Activated CD4-positive, CD25-positive, alpha-beta regulatory T cell treated with anti-CD3 and anti-CD28 coated beads, Interleukin-2, amount 50 U/mL, for 72 hours (primary cell): Measurements from ENCODE around the gene CAPN15.

Experiments used
- DNase-seq: peaks from one replicate; pipeline ENCODE4 v3.0.0; 2021

CAPN15 gene

GRCh38 chr16:507996-508395 lies 19.5 kb upstream of the CAPN15 start:
- no peak for DNase-seq

DNA sequence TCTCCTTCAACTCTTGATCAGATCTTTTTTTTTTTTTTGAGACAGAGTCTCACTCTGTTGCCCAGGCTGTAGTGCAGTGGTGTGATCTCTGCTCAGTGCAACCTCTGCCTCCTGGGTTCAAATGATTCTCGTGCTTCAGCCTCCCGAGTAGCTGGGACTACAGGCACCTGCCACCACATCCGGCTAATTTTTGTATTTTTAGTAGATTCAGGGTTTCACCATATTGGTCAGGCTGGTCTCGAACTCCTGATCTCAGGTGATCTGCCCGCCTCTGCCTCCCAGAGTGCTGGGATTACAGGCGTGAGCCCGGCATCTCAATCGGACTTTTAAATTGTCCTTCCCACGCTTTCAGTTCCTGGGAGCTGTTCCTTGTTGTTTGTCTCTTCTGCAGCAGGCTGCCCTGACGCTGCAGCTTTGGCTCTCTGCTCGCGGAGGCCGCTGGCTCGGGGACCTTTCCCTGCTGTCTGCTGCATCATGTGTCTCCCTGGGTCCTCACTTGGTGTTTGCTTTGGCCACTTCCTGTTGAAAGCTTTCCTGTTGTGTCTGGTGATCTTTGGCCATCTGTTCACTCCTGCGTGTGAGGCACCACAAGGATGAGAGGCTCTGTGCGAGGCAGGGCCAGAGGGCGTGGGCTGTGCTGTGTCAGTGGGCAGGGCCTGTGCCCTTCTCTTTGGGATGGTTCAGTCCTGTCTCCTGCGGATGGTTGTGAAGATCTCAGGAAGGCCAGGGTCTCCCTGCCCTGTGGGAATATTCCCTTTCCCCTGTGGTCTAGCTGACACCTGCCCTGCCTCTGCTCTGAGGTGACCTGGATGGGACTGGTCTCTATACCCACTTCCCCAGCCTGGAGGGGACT lies 18.4 kb upstream of the CAPN15 start:
- DNase-seq, result no peak

GRCh38 chr16:510066-510825 lies 17.3 kb upstream of the CAPN15 start:
- DNase-seq, result no peak

GRCh38 chr16:512802-513201 lies 14.7 kb upstream of the CAPN15 start:
- DNase-seq, result no peak

DNA sequence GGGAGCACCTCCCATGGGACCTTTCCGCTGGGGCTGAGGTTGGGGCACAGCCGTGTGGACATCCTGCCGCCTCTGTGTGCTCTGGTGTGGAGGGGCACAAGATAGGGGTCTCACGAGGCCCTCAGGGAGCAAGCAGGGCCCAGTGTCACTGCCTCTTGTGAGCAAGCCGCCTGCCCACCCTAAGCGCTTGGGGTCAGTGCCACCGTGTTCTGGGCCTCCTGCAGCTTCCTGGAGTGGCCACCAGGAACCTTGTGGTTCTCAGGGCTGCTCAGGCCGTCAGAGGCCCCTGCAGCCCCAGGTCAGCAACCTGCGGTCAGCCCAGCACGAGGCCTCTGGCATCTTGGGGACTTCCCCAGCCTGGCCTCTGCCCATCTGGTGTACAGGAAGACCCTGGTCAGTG lies 13.6 kb upstream of the CAPN15 start:
- DNase-seq, result no peak

- DNase-seq, result no peak
These were observed 12.2 kb upstream of the CAPN15 start for GRCh38 chr16:515175-515938.

DNA sequence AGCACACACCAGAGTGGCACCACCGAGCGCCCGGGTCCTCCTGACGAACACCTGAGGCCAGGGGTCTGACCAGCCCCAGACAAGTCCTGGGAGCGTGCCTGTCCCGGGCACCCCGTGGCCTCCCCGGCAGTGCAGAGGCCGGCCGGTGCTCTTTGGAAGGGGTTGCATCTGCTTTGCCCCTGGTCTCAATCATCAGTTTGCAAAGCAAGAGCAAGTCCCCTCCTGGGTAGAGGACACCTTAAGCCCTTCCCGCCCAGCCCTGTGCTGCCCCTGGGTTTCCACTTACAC lies 11.6 kb upstream of the CAPN15 start:
- DNase-seq, result no peak

- no peak for DNase-seq
These were observed 11.2 kb upstream of the CAPN15 start for GRCh38 chr16:516301-516700.

DNA sequence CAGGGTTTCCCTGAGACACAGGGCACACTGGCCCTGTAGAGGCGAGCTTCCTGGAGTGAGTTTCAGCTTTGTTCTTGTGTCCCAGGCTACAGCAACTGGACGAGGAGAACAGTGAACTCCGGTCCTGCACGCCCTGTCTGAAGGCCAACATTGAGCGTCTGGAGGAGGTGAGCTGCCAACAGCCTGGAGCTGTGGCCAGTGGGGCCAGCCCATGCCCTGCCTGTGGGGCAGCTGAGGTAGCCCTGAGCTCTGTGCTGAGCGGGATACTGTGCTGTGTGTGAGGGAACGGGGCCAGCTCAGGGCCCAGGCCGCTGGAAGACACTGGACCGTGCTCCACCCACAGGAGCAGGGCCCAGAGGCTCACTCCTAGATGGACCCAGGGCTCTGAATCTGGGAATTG lies 8.7 kb upstream of the CAPN15 start:
- no peak for DNase-seq

DNA sequence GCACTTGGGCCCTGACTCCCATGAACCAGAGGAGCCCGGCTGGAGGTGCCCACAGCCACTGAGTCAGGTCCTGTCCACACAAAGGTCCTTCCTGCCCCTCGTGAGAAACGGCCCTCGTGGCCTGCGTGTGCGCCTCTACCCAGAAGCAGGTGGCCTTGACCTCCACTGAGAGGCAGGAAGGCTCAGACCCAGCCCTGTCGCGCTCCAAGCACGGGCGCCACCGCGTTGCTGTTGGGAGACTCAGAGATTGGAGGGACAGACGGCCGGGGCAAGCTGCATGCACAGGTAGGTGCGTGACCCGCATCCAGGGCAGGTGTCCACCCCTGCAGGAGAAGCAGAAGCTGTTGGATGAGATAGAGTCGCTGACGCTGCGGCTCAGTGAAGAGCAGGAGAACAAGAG lies 8.1 kb upstream of the CAPN15 start:
- DNase-seq, result no peak

- no peak for DNase-seq
These were observed 7.4 kb upstream of the CAPN15 start for GRCh38 chr16:519841-520687.

GRCh38 chr16:520847-521246 lies 6.7 kb upstream of the CAPN15 start:
- no peak for DNase-seq

DNA sequence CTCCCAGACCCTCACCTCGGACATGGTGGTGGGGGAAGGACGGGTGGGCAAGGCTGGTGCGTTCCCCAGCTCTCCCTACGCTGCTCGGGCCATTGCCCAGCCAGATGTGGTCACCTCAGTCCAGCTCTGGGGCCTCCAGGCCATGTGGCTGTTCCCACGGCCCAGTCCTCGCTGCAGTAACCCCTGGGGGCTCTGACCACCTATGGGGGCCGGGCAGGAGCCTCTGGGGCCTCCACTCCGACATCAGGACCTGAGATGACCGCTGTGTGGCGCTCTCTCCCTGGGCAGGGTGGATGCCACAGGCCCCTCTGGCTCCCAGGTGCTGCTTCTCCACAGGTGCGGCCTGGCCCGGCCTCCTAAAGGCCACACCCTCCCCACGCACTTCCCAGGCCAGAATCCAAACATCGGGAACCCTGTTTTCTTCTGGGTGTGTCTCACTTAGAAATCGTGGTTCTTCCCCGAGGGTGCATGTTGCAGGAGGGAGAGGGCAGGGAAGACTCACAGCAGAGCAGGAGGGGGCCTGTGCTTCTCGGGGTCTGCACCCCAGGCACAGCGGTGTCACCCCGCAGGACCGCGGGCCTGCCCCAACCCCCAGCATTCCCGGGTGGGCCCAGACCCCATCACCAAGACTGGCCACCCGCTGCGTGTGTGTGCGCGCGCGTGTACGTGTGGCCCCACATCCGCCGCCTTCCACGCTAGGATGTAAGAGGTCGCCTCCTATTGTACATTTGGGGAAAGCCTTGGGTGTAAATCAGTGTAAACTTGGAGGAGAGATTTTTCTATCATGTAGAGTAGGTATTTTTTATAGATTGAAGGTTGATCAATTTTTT lies 5.9 kb upstream of the CAPN15 start:
- no peak for DNase-seq

DNA sequence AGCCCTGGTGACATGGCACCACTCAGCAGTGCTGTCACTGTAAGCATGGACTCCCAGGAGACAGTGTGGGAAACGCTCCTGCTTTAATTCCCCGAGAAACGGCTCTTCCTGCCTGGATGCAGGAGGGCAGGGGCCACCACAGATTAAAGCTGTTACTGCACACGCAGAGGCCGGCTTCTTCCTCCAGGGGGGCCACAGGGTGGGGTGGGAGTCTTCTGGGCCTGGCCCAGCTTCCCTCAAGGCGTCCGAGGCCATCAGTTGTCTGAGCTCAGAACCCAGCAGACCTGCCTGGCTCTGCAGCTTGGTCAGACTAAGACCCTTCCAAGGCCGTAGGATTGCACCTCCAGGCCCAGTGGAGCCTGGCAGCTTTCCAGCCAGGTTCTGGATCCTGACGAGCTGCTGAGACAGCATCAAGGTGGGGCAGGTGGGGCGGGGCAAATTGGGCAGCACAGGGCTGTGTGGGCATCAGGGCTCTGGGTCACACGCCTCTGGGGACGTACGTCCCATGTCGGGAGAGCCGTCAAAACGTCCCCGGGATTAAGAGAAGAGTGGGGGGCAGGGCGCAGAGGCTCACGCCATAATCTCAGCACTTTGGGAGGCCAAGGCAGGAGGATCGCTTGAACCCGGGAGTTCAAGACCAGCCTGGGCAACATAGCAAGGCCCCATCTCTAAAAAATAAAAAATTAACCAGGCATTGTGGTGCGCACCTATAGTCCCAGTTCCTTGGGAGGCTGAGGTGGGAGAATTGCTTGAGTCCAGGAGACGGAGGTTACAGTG lies 5.0 kb upstream of the CAPN15 start:
- DNase-seq, result no peak

GRCh38 chr16:523097-523741 lies 4.3 kb upstream of the CAPN15 start:
- DNase-seq, result no peak

DNA sequence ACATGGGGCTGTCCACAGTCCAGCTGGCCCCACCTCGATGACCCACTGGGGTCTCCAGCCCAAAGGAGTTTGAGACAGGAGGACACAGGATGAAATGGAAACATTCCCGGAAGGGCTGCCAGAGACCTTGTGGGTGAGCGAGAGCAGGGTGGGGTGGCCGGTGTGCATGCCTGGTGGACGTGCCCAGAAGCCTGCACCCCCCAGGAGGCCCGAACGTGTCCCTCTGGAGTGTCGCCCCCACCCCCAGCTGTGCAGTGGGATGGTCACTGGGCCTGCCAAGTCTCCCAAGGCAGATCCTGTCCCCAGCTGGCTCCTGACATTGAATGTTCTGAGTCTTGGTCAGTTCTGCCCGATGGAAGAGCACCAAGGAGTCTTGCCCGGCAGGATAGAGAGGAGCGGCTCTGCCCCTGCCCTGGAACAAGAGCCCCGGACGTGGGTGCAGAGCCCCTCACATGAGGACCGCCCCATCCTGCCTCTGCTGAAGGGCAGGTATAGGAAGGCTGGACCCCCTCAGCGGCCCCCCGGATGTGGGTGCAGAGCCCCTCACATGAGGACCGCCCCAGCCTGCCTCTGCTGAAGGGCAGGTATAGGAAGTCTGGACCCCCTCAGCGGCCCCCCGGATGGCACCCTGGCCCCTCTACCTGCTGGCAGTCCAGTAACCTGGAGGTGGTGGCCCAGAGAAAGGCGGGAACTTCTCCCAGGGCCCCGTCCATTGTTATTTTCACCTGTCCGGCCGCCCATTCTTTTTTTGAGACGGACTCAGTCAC lies 3.1 kb upstream of the CAPN15 start:
- DNase-seq, result no peak

- no peak for DNase-seq
These were observed 2.4 kb upstream of the CAPN15 start for GRCh38 chr16:525123-525519.

DNA sequence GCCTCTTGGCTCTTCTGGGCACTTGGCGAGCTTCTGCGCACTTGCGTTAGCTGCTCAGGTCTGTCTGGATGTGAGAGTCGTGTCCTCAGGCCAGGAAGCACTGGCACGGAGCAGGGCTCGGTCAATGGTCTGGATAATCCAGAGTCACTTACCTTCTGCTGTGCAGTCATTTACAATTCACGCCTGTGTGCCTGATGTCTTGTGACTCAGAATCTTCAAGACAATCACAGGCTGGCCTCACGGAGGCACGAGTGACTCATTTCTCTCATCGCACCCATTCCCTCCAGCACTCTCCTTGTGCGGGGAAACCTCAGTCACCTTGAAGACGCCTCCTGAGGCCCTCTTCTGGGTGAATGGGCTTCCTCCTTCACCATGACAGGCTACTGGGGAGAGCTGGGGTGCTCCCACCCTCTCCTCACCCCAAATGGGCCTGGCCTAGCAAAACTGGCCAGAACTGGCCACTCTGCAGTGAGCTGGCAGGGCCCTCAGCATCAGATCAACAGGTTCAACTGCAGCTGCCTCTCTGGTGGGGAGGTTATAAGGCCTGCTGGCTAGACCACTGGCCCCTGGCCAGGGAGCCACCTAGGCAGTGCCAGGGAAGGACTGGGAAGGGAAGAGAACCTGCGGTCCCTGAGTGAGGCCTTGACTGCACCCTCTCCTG lies 1.9 kb upstream of the CAPN15 start:
- peak; percentile 64 for DNase-seq
